ENCODE results near the gene SDS.

Gene SDS, protein sequence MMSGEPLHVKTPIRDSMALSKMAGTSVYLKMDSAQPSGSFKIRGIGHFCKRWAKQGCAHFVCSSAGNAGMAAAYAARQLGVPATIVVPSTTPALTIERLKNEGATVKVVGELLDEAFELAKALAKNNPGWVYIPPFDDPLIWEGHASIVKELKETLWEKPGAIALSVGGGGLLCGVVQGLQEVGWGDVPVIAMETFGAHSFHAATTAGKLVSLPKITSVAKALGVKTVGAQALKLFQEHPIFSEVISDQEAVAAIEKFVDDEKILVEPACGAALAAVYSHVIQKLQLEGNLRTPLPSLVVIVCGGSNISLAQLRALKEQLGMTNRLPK

DNA sequence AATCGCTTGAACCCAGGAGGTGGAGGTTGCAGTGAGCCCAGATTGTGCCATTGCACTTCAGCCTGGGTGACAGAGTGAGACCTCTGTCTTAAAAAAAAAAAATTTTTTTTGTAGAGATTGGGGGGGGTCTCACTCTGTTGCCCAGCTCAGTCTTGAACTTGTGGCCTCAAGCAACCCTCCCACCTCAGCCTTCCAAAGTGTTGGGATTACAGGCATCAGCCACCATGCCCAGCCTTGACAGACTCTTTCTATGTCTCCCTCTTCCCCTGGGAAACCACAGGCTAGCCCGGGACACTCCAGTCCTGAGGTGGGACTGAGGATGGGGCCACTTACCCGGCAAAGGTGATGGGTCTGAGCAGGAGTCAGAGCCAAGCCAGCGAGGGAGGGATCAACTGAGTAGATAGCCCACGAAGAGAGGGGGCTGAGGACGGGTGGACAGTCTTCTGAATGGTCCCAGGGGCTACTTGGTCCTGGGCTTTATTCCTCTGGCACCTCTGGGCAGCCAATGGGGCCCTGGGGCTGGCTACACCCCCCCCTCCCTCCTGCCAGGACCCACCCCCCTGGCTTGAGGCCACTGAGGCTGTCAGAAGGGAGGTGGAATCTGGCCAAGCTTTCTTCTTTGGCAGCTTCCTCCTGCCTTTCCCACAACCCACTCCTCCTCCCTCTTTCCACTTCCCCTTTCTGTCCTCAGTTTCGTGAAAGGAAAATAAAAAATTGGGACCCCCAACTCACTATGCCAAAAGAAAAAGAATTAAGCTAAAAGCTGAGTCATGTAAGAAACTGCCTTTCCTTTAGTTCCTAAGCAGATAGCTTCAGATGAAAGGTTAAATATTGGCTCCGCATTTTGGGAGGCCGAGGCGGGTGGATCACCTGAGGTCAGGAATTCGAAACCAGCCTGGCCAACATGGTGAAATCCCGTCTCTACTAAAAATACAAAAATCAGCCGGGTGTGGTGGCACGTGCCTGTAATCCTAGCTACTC is at the start of gene SDS:
Gene SDS (minus strand): TSS at position 453 of the 981 bp plus-strand sequence. CDS start 4,179 bp downstream, outside the sequence.
- peak; percentile 28 for DNase-seq (ENCODE audit: low spot score)

- DNase-seq (ENCODE audit: low spot score): no peak
Measured at GRCh38 chr12:113453330-113453729, 49.6 kb upstream of the SDS start.

DNA sequence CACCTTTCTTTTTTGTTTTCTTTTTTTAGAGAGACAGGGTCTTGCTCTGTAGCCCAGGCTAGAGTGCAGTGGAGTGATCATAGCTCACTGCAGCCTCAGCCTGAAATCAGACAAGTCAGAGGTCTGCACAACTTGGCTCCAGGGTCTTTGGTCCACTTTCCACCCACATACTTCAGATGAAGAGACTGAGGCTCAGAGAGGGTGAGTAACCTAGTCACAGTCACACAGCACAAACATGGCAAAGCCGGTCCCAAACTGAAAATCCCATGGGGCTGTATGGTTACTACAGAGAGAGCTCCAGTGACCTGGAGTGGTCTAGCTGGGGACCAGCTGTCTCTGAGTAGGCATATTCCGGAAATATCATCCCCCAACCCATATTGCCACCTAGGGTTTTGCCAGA is 48.8 kb upstream of the SDS start:
- DNase-seq (ENCODE audit: low spot score): no peak

- no peak for DNase-seq (ENCODE audit: low spot score)
Measured at GRCh38 chr12:113449839-113450238, 46.2 kb upstream of the SDS start.

DNA sequence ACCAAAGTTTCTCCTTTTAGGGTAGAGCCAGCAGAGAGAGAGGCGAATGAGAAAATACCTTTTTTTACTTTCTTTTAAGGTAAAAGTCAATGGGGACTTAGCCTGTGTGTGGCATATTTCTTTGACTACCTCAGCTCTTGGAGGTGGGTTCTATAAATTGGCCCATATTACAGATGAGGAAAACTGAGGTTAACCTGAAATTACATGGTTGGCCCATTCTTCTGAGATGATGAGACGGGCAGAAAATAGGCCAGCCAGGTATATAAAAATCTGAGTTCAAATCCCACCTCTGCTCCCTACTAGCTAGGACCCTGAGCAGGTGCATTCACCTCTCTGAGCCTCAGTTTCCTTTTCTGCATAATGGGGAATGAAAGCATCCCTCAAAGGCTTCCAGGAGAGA is 45.6 kb upstream of the SDS start:
- DNase-seq (ENCODE audit: low spot score): no peak

DNA sequence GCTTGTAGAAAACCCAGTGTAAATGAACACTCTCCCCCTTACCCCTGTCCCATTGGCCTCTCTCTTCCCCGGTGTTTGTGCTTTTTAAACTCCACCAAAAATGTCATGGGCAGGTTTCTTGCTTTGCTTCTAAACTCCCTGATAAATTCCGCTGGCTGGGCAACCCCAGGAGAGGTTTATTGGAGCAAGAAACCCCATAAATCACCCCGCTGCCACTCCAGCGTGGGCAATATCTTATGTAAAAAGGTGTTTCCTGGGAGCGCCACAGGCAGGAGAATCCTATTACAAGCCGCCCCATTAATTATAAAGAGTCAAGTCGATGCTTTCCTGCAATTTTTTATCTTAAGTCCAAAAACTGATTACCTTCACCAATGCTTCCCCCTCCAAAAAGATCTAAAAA is 45.2 kb upstream of the SDS start:
- DNase-seq (ENCODE audit: low spot score): no peak

- no peak for DNase-seq (ENCODE audit: low spot score)
Measured at GRCh38 chr12:113445544-113446171, 42.0 kb upstream of the SDS start.

GRCh38 chr12:113443030-113443539 is 39.4 kb upstream of the SDS start:
- no peak for DNase-seq (ENCODE audit: low spot score)

DNA sequence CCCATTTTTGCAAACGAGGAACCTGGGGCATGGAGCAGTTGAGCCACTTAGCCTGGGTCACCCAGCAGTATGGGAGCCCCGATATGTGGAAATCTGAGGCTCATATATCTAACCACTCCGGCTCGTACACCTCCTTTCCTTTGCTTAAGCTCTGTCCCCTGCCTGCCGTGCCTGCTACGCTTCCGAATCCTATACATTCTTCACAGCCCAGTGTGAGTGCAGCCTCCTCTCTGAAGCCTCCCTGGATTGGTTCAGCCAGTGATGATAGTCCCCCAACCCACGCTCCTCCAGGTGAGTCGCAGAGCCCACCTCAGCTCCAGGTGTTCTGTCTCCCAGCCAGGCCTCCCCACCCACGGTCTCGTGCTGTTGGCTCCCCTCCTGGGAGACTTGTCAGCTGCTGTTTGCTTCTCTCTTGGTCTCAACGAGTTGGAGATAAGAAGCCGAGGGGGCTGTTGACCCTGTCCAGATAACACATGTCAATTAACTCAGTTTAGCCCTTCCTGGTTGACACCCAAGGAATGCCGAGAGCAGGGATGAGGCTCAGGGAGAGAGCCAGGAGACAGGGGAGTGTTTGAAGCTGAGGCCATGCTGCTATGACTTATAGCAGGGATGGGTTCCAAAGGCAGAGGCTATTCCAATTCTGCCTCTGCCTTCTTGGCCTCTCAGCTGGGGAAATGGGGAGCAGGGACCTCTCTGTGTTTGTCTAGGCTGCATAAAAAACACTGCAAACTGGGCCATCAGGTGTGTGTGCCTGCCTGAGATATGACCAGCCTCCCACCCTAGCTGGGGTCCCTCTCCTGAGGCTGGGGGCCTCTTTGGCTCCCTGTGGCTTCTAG is 37.5 kb upstream of the SDS start:
- DNase-seq (ENCODE audit: low spot score): no peak

DNA sequence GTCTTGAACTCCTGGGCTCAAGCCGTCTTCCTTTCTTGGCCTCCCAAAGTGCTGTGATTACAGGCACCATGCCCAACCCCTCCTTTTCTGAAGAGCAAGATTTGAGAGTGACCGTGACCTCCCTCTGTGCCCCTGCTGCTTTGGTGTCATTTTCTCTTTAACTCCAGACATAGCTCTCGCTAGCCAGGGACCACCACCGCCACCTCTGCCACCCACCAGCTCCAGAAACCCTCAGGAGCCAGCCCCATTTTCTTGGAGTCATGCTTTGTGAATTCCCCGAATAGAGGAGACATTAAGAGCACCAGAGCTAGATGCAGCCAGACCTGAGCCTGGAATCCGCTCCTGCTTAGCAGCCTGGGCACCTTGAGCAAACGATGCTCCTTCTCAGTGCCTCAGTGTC is 36.6 kb upstream of the SDS start:
- no peak for DNase-seq (ENCODE audit: low spot score)

DNA sequence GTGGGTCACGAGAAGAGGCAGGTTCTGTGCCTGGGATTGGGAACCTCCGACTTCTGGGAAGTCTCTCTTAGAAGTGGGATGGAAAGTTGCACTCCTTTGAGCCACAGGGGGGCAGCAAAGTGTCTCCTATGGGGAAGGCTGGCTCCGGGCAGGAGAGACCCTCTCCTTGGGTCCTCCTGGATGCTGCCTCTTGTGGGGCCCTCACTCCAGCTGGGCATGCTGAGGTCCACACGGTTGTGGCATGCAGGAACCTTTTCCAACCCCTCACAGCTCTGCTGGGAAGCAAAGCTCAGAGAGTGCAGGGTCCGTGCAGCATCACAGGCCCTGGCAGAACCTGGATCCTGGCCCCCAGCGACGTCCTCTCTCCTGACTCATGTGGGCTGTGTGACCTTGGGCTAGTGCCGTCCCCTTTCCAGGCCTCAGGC is 35.9 kb upstream of the SDS start:
- peak; percentile 57 for DNase-seq (ENCODE audit: low spot score)

DNA sequence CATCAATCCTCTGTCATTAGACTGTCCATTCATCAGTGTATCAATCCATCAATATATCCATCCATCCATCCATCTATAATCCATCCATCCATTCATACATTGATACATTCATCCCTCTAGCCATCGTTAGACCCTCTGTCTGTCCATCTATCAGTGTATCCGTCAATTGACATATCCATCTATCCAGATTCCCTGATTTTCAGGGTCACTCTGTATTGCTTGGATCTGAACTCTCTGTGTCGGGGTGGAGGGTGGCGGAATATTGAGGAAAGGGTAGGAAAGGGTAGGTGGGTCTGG is 35.6 kb upstream of the SDS start:
- DNase-seq (ENCODE audit: low spot score): no peak

GRCh38 chr12:113438523-113439300 is 35.0 kb upstream of the SDS start:
- no peak for DNase-seq (ENCODE audit: low spot score)

DNA sequence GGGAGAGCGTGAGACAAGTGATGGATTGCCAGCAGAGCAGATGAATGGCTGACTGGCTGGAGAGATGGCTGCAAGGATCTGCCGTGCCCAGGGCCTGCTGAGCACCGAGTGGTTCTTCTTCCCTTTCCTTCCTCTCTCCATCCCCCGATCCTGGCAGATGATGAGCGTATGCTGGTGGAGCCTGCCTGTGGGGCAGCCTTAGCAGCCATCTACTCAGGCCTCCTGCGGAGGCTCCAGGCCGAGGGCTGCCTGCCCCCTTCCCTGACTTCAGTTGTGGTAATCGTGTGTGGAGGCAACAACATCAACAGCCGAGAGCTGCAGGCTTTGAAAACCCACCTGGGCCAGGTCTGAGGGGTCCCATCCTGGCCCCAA is 34.0 kb upstream of the SDS start:
- no peak for DNase-seq (ENCODE audit: low spot score)

DNA sequence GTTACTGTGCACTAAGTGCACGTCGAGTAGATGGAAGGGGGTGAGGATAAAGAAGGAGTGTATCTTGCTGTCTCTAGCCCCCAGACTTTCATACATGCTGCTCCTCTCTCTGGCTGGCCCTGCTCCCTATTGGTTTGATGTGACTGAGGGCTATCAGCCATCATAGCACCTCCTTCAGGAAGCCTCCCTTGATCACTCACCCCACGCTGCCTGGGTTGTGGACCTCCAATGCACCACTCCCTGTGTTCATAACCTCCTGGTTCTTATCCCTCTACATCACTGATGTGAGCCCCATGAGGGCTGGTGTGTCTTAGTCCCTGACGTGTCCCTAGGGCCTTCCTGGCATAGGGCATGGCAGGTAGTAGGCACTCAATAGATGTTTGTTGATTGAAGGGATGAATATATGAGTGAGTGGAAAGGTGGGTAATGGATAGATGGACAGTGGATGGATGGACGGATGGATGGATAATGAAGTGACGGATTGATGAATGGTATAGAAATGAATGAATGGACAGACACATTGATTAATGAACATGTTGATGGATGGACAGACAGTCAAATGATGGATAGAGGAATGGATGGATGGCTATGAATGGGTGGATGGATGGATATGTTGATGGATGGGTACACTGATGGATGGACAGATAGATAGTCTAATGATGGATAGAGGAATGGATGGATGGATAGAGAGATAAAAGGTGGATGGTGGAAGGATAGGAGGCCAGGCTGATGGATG is 33.5 kb upstream of the SDS start:
- no peak for DNase-seq (ENCODE audit: low spot score)

DNA sequence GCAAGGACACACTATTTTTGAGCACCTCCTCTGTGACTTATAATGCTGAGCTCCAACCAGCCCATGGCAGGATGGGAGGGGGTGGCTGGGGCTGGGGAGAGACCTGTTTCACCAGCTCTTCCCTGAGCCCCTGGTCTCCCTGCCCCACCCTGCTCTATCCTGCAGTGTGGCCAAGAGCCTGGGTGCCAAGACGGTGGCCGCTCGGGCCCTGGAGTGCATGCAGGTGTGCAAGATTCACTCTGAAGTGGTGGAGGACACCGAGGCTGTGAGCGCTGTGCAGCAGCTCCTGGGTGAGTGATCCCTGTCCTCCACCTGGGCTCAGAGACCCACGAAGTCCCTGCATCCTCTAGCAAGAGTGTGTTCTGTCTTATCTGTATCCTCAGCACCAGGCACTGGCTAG is 32.9 kb upstream of the SDS start:
- DNase-seq (ENCODE audit: low spot score): no peak

DNA sequence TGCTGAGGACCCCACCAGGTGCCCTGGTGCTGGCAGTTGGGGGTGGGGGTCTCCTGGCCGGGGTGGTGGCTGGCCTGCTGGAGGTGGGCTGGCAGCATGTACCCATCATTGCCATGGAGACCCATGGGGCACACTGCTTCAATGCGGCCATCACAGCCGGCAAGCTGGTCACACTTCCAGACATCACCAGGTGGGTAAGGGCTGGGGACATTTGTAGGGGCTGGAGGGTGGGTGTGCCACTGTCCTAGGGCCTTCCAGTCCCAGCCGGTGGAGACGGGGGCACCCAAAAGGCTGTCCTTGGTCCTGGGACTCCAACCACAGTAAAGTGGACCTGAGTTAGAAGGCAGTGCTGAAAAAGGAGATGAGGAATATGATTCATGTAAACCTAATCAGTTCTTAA is 31.7 kb upstream of the SDS start:
- no peak for DNase-seq (ENCODE audit: low spot score)

DNA sequence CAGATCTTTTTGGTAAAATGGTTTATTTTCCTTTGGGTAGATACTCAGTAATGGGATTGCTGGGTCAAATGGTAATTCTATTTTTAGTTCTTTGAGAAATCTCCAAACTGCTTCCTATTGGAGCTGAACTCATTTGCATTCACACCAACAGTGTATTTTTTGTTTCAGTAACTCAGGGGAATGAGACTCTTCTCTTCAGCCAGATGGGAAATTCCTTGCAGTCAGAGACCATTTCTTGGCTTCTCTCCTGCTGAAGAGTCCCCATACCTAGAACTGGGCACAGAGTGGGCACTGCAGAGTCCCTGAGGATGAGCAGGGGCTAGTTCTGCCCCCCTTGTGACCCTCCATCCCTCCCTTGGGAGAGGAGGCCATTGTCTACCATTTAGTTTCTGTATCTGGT is 29.3 kb upstream of the SDS start:
- DNase-seq (ENCODE audit: low spot score): no peak

DNA sequence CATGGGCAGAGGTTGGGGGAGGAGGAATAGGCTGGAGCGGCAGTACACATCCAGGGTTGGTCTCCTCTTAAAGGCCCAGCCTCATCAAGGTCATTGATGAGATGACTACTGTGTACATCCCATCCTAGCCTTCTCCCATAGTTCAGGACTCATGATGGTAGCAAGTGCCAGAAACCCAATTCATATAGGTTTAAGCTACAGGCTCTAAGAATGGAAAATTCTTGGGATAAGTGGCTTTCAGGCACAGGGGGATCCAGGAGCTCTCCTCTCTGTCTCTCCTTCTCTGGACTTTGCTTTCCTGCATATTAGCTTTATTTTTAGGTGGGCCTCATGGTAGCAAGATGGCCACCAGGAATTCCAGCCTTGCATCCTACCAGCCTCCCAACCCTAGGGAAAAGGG is 24.8 kb upstream of the SDS start:
- DNase-seq (ENCODE audit: low spot score): no peak

- DNase-seq (ENCODE audit: low spot score): no peak
Measured at GRCh38 chr12:113427882-113428281, 24.2 kb upstream of the SDS start.
